A549 (cell line): ENCODE results near the gene CCDC146.

Experiments used
- CHD2 ChIP-seq: fragments of 150-350 bp; IDR thresholded peaks from 2 replicates; pipeline ENCODE4 v1.6.1; 2014; ENCODE audit warnings: low read length; ENCODE audit not compliant: partially characterized antibody
- POLR2AphosphoS2 ChIP-seq: conservative IDR thresholded peaks from 2 replicates; pipeline ENCODE4 v1.6.1; 2012; ENCODE audit warnings: low read length, improper control_type of control experiment, inconsistent platforms
- TF ChIP-seq, protein P1 (sequence below): fragments of >200 bp; sonication (Bioruptor Twin); formaldehyde crosslinking; IDR thresholded peaks from 3 replicates; pipeline ENCODE4 v1.5.1; 2016
- TF ChIP-seq, protein P2 (sequence below): IDR thresholded peaks from 2 replicates; pipeline ENCODE4 v1.6.1; 2012

DNA sequence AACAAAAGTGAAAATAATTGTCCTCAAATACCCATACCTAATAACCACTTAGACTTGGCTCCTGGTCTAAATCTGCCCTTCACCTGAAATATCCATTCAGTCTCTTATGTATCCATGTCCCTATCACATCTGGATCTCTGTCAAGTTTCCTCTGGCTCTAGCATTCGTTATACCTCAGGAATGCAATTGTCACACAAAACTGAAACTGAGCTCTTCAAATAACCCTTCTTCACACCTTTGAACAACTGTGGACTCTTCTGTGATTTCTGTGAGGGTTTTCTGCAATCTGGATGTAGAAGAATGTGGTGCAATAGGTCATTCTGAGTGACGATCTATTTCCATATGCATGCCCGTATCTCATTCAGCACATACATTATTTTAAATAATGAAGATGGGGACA is 130.7 kb downstream of the CCDC146 start:
- TF ChIP-seq, protein P1, sequence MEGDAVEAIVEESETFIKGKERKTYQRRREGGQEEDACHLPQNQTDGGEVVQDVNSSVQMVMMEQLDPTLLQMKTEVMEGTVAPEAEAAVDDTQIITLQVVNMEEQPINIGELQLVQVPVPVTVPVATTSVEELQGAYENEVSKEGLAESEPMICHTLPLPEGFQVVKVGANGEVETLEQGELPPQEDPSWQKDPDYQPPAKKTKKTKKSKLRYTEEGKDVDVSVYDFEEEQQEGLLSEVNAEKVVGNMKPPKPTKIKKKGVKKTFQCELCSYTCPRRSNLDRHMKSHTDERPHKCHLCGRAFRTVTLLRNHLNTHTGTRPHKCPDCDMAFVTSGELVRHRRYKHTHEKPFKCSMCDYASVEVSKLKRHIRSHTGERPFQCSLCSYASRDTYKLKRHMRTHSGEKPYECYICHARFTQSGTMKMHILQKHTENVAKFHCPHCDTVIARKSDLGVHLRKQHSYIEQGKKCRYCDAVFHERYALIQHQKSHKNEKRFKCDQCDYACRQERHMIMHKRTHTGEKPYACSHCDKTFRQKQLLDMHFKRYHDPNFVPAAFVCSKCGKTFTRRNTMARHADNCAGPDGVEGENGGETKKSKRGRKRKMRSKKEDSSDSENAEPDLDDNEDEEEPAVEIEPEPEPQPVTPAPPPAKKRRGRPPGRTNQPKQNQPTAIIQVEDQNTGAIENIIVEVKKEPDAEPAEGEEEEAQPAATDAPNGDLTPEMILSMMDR: no peak
- TF ChIP-seq, protein P2, sequence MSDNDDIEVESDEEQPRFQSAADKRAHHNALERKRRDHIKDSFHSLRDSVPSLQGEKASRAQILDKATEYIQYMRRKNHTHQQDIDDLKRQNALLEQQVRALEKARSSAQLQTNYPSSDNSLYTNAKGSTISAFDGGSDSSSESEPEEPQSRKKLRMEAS: no peak
- no peak for TF ChIP-seq CHD2
- no peak for TF ChIP-seq POLR2AphosphoS2
